ENCODE results near the gene ARHGAP9. TPM values are rescaled to one million over a fixed set of nuclear protein-coding genes. Genes with fewer than 3 reads are reported as not detected.

ARHGAP9 gene
- total RNA-seq, 1 donor from 2014 or later: 6.4 TPM

DNA sequence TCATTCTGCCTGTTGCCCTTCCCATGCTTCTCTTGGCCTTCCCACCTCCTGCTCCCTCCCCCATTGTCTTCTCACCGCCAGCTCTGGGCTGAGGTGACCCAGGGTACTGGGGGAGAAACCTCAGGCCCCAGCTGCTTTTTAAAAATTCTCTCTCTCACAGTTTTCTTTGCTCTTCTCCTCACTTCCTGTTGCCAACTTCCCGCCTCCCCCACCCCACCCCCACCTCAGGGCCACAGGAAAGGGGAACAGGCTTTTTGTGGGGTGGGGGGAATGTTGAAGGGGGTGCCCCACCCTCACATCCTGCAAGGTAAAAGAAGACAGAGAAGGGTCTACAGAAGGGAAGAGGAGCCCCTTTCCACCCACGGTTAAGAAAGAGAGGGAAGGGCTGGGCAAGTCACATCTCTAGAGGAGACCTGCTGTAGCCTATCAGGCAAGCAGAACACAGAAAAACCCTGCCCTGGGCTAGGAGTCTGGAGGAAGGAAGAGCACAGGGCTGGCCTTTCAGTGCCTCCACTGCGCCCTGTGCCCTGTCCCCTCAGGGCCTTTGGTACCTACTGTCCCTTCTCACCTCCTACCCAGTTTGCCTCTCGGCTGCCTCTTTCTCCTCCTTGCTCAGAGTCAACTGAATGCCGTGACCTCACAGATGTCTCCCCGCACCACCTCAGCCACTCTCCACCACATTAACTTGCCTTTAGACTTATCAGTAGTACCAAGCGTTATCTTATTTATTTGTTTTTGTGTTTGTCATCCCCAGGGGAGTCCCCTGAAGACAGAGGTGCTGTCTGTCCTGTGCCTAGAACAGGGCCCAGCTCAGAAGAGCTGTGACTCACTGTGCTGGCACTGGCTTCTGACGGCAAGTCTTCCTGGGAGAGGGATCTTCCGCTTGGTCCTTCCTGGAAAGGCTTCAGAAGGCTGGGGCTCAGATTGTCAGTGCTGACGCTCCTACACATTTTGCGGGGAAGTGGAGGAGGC is 1.7 kb downstream of the ARHGAP9 start:
- ATAC-seq (peak; percentile 40), DNase-seq (ENCODE audit: missing footprints) (no peak)
- intact Hi-C loops (cut with DNase I): no loop called here

DNA sequence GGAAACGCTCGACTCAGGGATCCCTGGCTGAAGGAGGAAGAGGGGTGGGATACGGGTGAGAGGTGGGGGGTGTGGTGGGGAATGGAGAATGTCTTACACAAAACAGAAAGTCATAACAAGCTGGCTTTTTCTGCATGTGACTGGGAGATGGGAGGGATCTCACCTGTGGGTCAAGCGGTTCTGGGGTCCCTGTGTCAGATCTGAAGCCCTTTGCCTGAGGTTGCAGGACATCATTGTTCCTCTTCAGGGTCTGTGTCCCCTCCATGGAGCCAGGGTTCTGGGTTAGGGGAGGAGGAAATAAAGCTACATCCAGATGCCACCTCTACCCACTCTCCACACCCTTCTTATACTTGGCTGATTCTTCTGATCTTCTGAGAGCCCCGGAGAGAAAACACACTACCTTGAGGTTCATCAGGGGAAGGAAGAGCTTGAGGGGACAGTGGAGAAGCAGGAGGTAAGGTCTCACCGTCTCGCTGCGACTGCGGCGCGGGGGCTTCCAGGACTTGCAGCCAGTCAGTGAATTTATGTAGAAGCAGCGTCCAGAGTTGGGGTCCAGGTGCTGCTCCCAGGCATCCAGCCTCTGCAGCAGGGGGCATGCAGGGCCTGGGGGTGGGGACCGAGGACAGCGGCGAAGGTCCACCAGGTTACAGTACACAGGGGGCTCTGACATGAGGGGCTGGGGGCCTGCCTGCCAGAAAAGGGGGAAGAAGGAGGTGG is 2.5 kb downstream of the ARHGAP9 start:
- no peak for DNase-seq (ENCODE audit: missing footprints)
- no peak for ATAC-seq
- intact Hi-C loops (cut with DNase I): no loop called here

DNA sequence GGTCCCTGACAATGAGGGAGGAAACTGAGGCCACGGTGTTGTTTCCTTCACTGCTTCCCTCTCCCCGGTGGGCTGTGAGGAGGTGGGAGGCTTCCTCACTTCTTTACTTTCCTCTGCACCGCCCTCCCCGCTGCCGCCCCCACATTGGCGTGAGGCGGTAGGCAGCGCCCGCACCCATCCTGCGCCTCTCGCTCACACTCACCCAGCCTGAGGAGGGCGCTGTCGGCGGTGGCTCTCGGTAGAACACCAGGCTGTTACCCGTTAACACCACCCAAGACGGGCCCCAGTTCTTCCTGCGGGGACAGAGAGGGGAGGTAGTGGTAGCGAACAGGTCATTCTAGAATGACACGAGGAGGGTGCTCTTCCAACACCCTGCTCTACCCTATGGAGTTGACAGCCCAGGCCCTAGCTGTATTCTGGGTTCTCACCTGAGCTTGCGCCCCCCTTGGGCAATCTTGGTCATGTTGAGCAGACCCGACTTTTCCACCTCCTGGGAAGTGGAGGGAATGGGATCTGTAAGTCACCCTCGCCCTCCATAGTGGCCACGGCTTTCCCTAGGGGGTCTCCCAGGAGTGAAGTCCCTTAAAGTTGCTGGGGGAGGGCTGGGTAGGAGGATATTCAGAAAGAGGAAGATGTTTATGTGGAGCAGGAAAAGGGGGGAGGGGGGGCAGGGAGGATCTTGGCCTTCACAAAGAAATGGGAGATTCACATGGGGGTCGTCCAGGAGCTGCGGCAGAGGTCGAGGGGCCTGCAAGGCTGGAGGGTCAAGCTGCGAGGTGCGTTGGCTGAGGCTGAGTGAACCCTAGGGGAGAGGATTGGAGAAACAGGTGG is 3.3 kb downstream of the ARHGAP9 start:
- ATAC-seq (peak; percentile 12), DNase-seq (ENCODE audit: missing footprints) (peak; percentile 85)
- intact Hi-C loops (cut with DNase I): no loop called here

DNA sequence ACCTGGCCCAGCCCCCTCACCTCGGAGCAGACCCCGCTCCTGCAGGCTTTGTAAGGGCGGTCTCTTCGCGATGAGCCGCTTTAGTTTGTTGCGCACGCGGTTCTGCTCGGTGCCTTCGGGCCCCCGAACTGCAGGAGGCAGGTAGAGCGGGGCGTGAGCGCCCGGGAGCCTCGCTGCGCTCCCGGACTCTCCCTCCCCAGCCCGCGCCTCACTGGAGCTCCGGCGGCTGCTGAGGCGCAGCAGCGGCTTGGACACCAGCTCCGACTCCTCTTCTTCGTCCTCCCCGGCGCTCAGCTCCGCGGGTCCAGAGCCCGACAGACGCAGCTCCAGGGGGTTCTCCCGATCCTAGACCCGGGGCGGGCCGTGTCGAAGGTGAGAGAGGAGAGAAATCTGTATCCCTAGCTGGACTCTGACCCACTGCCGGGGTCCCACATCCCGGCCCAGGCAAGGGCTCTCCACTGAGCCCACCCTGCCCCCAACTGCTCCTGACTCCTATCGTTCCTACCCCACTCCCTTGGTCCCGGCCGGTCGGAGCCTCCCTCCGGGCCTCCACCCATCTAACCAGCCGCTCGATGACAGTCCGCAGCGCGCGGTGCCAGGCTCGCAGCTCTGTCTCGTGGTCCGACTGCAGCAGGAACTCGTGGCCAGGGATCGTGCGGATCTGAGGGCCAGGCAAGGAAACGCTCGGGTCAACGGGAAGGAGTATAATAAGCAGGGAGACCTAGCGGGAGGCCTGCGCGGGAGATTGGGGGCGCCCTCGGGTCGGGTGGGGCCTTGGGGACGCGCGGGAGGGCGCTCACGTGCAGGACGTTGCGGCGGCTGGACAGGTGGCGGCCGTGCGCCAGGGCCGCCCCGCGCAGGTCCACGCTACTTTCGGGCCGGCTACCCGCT is 4.2 kb downstream of the ARHGAP9 start:
- intact Hi-C loops (cut with DNase I): no loop called here
- ATAC-seq (no peak), DNase-seq (ENCODE audit: missing footprints) (no peak)

DNA sequence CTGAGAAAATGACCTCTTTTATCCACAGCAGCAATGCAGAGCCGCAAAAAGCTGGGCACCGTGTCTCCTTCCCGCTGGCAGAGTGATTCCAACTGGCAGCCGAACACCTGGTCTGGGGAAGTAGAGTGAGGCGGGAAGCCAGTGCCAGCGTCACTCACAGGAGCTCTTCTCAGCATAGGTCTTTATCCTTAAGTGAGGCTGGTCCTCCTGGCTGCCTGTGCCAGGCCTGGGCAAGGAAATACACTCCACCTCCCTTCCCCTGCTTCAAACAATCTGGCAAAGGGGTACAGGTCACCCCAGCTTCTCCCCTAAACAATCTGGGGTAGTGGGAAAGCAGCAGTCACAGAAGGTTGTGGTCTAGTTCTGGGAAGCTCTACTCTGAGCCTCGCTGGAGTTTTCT is 4.8 kb downstream of the ARHGAP9 start:
- no peak for DNase-seq (ENCODE audit: missing footprints)
- intact Hi-C loops (cut with DNase I): no loop called here
- ATAC-seq: no peak

DNA sequence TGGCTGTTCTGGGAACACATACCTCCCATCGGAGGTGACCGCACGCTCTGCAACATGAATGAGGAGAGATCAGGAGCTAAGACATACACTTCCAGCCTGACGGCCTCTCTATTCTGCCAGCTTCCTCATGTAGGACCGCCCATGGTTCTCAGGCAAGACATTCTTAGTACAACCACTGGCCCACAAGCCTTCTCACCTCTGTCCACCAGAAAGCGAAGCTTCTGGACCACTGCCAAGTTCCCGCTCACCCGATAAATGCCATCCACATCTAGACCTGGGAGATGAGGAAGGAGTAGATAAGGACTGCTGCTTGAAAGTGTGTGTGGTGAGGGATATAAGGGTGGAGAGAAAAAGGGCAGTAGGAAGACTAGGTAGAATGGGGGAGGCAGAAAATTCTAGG is 5.2 kb downstream of the ARHGAP9 start:
- no peak for DNase-seq (ENCODE audit: missing footprints)
- ATAC-seq: no peak
- intact Hi-C loops (cut with DNase I): no loop called here

DNA sequence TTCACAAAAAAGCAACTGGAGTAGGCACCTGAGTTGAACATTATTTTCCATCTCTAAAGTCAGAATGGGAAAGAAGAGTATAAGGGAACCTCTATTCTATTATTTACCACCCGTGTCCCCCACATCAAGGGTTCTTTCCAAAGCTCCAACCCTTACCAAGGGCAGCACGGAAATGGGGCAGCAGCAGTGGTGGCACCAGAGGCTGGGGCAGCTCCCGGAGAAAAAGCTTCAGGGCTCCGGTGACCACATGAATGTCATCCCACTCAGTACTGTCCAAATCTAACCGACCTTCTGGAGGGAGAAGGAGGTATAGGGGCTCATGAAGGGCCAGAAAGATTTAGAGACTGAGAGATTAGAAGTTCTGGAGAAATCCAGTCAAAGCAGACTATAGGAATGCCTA is 5.8 kb downstream of the ARHGAP9 start:
- DNase-seq (ENCODE audit: missing footprints) (no peak), ATAC-seq (no peak)
- intact Hi-C loops (cut with DNase I): no loop called here

DNA sequence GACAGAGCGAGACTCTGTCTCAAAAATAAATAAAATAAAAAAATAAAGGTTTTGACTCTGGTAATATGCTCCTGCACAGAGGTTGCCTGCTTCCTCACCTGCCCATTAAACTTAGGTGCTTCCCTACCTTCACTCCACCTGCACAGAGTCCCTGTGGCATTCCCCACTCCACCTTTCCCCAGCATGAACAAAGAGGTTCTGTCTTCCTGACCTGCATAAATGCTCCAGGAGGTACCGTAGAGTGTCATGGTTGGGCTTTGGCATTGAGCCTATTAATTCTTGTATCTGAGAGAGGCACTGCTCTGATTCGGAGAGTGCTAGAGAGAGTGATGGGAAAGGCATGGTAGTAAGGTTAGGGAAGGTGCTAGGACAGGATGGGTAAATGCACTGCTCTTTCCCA is 6.3 kb downstream of the ARHGAP9 start:
- DNase-seq (ENCODE audit: missing footprints) (no peak), ATAC-seq (no peak)
- intact Hi-C loops (cut with DNase I): no loop called here

DNA sequence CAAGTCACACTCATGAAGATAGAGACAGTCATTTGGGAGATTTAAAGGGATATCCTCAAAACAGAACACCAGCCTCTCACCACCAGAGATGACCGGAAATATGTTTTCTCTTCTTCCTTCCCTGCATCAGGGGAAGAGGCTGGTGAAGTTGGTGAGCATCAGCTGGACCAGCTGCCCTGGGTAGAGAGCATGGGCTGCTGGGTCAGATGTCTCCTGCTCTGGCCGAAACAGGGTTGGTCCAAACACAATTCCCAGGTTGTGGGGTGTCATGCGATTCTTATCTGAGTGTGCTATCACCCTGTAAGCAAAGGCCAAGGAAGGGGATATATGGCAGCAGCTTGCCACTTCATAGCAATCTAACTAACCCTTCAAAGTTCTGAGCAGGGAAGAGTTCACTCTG is 7.3 kb downstream of the ARHGAP9 start:
- DNase-seq (ENCODE audit: missing footprints) (no peak), ATAC-seq (no peak)
- intact Hi-C loops (cut with DNase I): no loop called here

DNA sequence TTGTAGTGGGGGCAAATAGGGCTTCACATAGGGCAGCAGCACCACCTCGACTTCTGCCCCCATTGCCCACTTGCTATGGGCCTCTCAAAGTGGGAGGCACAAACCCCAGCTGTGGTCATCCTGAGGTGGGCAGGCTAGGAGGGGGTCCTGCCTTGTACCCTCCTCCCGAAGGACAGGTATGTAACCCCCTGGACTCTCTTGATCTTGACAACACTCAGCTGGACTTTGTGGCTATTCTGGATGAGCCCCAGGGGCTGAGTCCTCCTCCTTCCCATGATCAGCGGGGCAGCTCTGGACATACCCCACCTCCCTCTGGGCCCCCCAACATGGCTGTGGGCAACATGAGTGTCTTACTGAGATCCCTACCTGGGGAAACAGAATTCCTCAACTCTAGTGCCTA is 8.0 kb downstream of the ARHGAP9 start:
- intact Hi-C loops (cut with DNase I): no loop called here
- ATAC-seq (no peak), DNase-seq (ENCODE audit: missing footprints) (no peak)

DNA sequence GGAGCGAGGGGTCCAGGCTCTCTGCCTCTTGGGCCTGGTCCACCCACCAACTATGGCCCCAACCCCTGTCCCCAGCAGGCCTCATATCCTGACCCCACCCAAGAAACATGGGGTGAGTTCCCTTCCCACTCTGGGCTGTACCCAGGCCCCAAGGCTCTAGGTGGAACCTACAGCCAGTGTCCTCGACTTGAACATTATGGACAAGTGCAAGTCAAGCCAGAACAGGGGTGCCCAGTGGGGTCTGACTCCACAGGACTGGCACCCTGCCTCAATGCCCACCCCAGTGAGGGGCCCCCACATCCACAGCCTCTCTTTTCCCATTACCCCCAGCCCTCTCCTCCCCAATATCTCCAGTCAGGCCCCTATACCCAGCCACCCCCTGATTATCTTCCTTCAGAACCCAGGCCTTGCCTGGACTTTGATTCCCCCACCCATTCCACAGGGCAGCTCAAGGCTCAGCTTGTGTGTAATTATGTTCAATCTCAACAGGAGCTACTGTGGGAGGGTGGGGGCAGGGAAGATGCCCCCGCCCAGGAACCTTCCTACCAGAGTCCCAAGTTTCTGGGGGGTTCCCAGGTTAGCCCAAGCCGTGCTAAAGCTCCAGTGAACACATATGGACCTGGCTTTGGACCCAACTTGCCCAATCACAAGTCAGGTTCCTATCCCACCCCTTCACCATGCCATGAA is 8.6 kb downstream of the ARHGAP9 start:
- ATAC-seq (no peak), DNase-seq (ENCODE audit: missing footprints) (no peak)
- intact Hi-C loops (cut with DNase I): no loop called here

DNA sequence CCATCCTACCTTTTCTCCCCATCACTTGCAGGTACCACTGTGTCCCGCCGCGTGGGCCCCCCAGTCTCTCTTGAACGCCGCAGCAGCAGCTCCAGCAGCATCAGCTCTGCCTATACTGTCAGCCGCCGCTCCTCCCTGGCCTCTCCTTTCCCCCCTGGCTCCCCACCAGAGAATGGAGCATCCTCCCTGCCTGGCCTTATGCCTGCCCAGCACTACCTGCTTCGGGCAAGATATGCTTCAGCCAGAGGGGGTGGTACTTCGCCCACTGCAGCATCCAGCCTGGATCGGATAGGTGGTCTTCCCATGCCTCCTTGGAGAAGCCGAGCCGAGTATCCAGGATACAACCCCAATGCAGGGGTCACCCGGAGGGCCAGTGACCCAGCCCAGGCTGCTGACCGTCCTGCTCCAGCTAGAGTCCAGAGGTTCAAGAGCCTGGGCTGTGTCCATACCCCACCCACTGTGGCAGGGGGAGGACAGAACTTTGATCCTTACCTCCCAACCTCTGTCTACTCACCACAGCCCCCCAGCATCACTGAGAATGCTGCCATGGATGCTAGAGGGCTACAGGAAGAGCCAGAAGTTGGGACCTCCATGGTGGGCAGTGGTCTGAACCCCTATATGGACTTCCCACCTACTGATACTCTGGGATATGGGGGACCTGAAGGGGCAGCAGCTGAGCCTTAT is 9.2 kb downstream of the ARHGAP9 start:
- intact Hi-C loops (cut with DNase I): no loop called here
- ATAC-seq (no peak), DNase-seq (ENCODE audit: missing footprints) (no peak)

DNA sequence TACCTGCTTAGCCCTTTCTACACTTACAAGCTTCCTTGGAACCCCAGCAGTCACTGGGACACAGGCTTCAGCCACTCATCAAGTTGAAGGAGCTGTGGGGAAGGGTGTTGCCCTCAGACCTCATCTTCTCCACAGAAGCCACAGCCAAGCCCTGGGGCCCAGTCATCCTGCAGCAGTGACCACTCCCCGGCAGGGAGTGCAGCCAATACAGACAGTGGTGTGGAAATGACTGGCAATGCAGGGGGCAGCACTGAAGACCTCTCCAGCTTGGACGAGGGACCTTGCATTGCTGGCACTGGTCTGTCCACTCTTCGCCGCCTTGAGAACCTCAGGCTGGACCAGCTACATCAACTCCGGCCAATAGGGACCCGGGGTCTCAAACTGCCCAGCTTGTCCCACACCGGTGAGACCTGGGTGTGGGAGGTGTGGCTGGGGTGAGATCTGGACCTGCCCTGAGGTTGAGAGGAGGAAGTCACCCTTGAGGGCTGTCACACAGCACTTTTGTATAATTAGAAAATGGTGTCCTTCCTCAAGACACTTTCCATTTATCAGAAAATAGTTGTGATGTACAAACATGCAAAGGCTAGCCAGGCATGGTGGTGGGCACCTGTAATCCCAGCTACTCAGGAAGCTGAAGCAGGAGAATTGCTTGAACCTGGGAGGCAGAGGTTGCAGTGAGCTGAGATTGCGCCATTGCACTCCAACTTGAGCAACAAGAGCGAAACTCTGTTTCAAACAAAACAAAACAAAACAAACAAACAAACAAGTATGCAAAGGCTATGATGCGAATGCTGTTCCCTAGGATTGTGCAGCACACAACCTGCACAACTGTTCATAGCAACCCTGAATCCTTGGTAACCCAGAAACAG is 10.1 kb downstream of the ARHGAP9 start:
- no peak for ATAC-seq
- intact Hi-C loops (cut with DNase I): no loop called here
- DNase-seq (ENCODE audit: missing footprints): no peak

DNA sequence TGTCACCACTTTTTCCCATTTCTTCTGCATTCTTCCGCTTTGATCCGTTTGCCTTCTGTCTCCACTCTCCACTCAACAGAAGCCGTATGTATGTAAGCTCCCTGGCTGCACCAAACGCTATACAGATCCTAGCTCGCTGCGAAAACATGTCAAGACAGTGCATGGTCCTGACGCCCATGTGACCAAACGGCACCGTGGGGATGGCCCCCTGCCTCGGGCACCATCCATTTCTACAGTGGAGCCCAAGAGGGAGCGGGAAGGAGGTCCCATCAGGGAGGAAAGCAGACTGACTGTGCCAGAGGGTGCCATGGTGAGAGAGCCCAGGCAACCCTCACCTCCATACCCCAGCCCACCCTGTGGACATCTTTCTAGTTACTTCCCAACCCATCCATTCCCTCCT is 11.8 kb downstream of the ARHGAP9 start:
- ATAC-seq: no peak
- no peak for DNase-seq (ENCODE audit: missing footprints)
- intact Hi-C loops (cut with DNase I): no loop called here

DNA sequence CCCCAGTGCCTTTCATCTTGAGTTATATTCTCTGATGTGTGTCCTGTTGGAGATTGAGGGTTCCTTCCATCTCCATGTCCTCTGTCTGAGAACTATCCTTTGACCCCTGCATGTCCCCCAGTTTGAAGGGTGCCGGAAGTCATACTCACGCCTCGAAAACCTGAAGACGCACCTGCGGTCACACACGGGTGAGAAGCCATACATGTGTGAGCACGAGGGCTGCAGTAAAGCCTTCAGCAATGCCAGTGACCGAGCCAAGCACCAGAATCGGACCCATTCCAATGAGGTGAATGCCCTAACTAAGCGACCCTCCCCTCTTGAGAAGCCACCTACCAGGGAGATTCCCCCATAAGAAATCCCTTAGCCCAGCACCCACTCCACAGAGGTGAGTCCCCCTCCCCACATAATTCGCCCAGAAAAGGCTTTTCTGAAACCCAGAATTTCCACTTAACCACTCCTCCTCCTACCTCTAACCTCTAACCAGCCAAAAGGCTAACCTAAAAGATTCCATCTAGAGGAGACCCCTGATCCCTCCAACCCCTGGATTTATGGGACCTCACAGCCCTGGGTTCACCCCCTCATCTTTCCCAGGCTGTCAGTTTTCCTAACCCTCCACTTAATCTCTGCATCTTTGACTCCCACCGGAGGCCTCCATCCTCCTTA is 12.3 kb downstream of the ARHGAP9 start:
- no peak for DNase-seq (ENCODE audit: missing footprints)
- intact Hi-C loops (cut with DNase I): no loop called here
- no peak for ATAC-seq
